Activated B cell treated with CpG ODN at 0.5 μM for 24 hours (primary cell): ENCODE results near the gene CHN2. TPM values are rescaled to one million over a fixed set of nuclear protein-coding genes. Genes with fewer than 3 reads are reported as not detected.

Experiments used
- ATAC-seq: fragments of 200-7000 bp; cut with Tn5 transposase; one replicate; pipeline ENCODE4 v1.10.0; 2021; ENCODE audit warnings: low read depth, mild to moderate bottlenecking, moderate library complexity
- CTCF ChIA-PET: fragments of 350-600 bp; sonication (Branson Sonifier 250); formaldehyde crosslinking; loops from one replicate; lab custom pipeline; 2021; ENCODE audit warnings: antibody characterized with exemption; lab: Charles Lee
- POLR2A ChIA-PET: fragments of 350-600 bp; sonication (Branson Sonifier 250); formaldehyde crosslinking; loops from one replicate; lab custom pipeline; 2021; ENCODE audit warnings: antibody characterized with exemption; lab: Charles Lee
- DNase-seq: peaks from one replicate; pipeline ENCODE4 v3.0.0; 2022
- H3K27ac Mint-ChIP-seq: one replicate; pipeline ENCODE4 v1.8.0; 2020; ENCODE audit warnings: mixed read lengths
- H3K27me3 Mint-ChIP-seq: one replicate; pipeline ENCODE4 v1.8.0; 2021; ENCODE audit warnings: mixed read lengths
- H3K36me3 Mint-ChIP-seq: one replicate; pipeline ENCODE4 v1.8.0; 2021; ENCODE audit warnings: low read depth, mixed read lengths
- H3K4me1 Mint-ChIP-seq: one replicate; pipeline ENCODE4 v1.8.0; 2021; ENCODE audit warnings: mixed read lengths
- H3K4me3 Mint-ChIP-seq: one replicate; pipeline ENCODE4 v1.8.0; 2020; ENCODE audit warnings: mild to moderate bottlenecking, mixed read lengths
- H3K9me3 Mint-ChIP-seq: one replicate; pipeline ENCODE4 v1.8.0; 2020; ENCODE audit warnings: mixed read lengths
- CTCF ChIP-seq: fragments of 200-600 bp; IDR thresholded peaks from one replicate; pipeline ENCODE4 v1.8.0; 2022; ENCODE audit warnings: antibody characterized with exemption, mild to moderate bottlenecking
- intact Hi-C: fragments of 100-400 bp; cut with micrococcal nuclease; formaldehyde crosslinking; loops from one replicate; pipeline ENCODE4 v1.15.1; 2024
- total RNA-seq: library from RNA; stranded (reverse); gene quantifications from 2 replicates; pipeline ENCODE4 v1.2.3, GENCODE V29; 2022

The CHN2 gene
- total RNA-seq, 1 donor from 2014 or later = 1.8 TPM

GRCh38 chr7:29314148-29314547, 119.6 kb downstream of the CHN2 start:
- no peak overlapping the region for H3K4me3 Mint-ChIP-seq
- TF ChIP-seq CTCF = no peak
- DNase-seq (no peak), ATAC-seq (no peak)
- H3K27me3 Mint-ChIP-seq = peaks cover 7% of the 10 kb centered on the region
- H3K36me3 Mint-ChIP-seq = peaks cover 2% of the 10 kb centered on the region
- intact Hi-C loops = no loop called here
- ChIA-PET CTCF (no interaction called here), POLR2A (no interaction called here)
- H3K4me1 Mint-ChIP-seq = peaks cover 2% of the 10 kb centered on the region
- no peak overlapping the region for H3K27ac Mint-ChIP-seq
- peaks cover 3% of the 10 kb centered on the region for H3K9me3 Mint-ChIP-seq

GRCh38 chr7:29315122-29315891, 120.7 kb downstream of the CHN2 start:
- CTCF ChIA-PET = no interaction called here
- no peak for ATAC-seq
- no peak for DNase-seq
- Mint-ChIP-seq H3K9me3 (peaks cover 3% of the 10 kb centered on the region), H3K4me3 (no peak overlapping the region), H3K4me1 (peaks cover 11% of the 10 kb centered on the region), H3K36me3 (peaks cover 2% of the 10 kb centered on the region), H3K27me3 (peaks cover 3% of the 10 kb centered on the region), H3K27ac (no peak overlapping the region)
- POLR2A ChIA-PET = no interaction called here
- intact Hi-C loops = no loop called here
- TF ChIP-seq CTCF = no peak

- CTCF ChIA-PET = no interaction called here
- no peak overlapping the region for H3K4me3 Mint-ChIP-seq
- H3K4me1 Mint-ChIP-seq = peaks cover 16% of the 10 kb centered on the region
- H3K9me3 Mint-ChIP-seq = peaks cover 3% of the 10 kb centered on the region
- H3K36me3 Mint-ChIP-seq = peaks cover 2% of the 10 kb centered on the region
- ATAC-seq (no peak), DNase-seq (no peak)
- intact Hi-C loops = no loop called here
- no peak for TF ChIP-seq CTCF
- POLR2A ChIA-PET = no interaction called here
- H3K27me3 Mint-ChIP-seq = peaks cover 3% of the 10 kb centered on the region
- H3K27ac Mint-ChIP-seq = no peak overlapping the region
Measured at GRCh38 chr7:29315892-29316270, 121.3 kb downstream of the CHN2 start.

- intact Hi-C loops = no loop called here
- no peak for ATAC-seq
- Mint-ChIP-seq H3K4me1 (peaks cover 16% of the 10 kb centered on the region), H3K27ac (no peak overlapping the region), H3K36me3 (no peaks in the 10 kb centered on the region), H3K4me3 (no peak overlapping the region), H3K9me3 (no peaks in the 10 kb centered on the region), H3K27me3 (peaks cover 3% of the 10 kb centered on the region)
- TF ChIP-seq CTCF = no peak
- DNase-seq = no peak
- POLR2A ChIA-PET = no interaction called here
- CTCF ChIA-PET = no interaction called here
Measured at GRCh38 chr7:29316926-29317325, 122.4 kb downstream of the CHN2 start.

- no peak overlapping the region for H3K4me3 Mint-ChIP-seq
- intact Hi-C loops = no loop called here
- peaks cover 16% of the 10 kb centered on the region for H3K4me1 Mint-ChIP-seq
- CTCF ChIA-PET = interaction anchor here (1.3 kb wide), 1 partner anchor 30 kb away, joined by 4 read pairs; no protein-coding TSS in a partner anchor
- no peak for ATAC-seq
- POLR2A ChIA-PET = interaction anchor here (1.1 to 2.0 kb wide), 3 partner anchors 23 to 47 kb away, joined by 4 to 6 read pairs (median 4); no protein-coding TSS in a partner anchor
- TF ChIP-seq CTCF = no peak
- no peaks in the 10 kb centered on the region for H3K9me3 Mint-ChIP-seq
- H3K27me3 Mint-ChIP-seq = no peaks in the 10 kb centered on the region
- no peaks in the 10 kb centered on the region for H3K36me3 Mint-ChIP-seq
- H3K27ac Mint-ChIP-seq = no peak overlapping the region
- DNase-seq = no peak
Measured at GRCh38 chr7:29318853-29319718, 124.5 kb downstream of the CHN2 start.
